Activated CD4-positive, alpha-beta T cell treated with anti-CD3 and anti-CD28 coated beads, Interleukin-2, Interleukin-4, amounts not matched to agents 100 ng/mL and 50 ng/mL, durations not matched to agents 16 hours and 8 hours (primary cell): ENCODE measurements around the gene IMPA2.
"Not testable (repeated sequence)": the region's sequence is repeated elsewhere in the genome, so short reads cannot be mapped to it uniquely, and the experiment has no call there.

Experiments
- DNase-seq: peaks from one replicate; pipeline ENCODE4 v3.0.0-alpha.2; 2020; ENCODE audit warnings: low spot score

Gene IMPA2

DNA sequence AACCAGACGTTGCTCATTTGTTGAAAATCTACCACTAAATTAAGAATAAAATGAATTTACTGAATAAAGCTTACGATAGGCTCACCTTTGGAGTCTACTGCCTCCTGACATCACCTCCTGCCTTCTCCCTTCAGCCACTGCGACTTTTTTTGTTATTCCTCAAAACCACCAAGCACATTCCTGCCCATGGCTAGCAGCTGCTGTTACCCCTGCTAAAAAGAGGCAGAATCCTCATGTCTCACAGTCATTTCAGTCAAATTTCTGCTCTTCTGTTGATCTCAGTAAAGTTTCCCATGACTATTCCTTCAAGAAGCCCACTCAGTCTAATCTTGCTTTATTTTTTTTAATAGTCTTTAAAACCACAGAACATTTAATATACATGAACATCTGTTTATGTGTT lies 71.6 kb downstream of the IMPA2 start:
- DNase-seq, result no peak

GRCh38 chr18:12053289-12053688 lies 72.0 kb downstream of the IMPA2 start:
- DNase-seq, result no peak

GRCh38 chr18:12056034-12056883 lies 75.0 kb downstream of the IMPA2 start:
- no peak for DNase-seq

- DNase-seq, result no peak
Observed at GRCh38 chr18:12056884-12057402, 75.6 kb downstream of the IMPA2 start.

DNA sequence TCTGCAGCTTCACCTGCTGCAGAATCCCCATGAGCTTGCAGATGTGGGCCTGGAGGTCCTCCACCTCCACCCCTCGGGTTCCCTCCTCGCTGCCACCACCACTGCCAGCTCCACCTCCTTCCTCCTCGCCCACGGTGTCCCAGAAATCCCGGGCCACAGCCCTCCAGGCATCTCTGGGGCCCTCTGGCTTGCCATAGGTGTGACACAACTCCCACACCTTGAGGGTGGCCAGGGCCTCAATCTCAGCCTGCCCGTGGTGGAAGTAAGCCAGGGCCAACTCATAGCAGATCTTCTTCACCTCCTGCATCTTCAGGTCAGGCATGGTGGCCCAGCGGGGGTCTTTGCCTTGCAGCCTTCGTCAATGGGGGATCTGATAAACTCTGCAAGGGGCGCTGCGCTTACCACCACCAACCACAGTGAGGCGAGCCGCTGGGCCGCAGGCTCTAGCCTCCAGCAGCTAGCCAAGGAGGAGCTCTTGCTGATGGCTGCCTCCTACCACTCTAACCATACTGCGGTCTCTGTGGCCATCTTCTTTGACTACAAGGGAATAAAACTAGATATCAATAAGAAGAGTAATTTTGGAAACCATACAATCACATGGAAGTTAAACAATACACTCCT lies 76.2 kb downstream of the IMPA2 start:
- no peak for DNase-seq

DNA sequence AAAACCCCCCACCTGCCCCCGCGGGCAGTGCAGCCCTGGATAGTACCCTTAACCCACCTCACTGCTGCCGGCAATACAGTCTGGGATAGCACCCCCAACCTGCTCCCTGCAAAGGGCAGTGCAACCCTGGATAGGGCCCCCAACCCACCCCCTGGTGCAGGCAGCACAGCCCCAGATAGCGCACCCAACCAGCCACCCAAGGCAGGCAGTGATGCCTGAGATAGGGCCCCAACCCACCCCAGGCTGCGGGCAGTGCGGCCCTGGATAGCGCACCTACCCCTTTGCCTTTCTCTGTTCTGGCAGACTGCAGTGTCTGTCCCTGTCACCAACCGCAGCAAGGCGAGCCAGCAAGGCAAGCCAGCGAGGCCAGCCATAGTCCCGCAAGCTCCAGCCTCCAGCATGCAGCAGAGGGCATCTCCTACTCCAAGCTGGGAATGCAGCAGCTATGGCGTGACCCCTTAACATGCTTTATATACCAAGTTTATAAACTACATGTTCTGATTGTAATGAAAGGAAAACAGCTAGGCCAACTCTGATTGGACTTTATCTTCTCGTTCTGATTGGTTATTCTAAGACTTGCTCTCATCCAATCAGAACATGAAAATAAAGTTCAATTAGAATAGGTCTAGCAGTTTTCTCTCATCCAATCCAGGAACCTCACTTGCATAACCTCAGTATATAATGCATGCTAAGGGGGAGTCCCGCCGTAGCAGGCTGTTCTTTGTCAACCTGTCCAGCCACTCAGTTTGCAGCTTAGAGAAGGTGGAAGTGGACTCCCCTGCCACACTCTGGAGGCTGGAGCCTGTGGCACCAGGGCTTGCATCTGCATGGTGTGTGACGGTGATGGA lies 78.3 kb downstream of the IMPA2 start:
- no peak for DNase-seq

- DNase-seq, result no peak
Observed at GRCh38 chr18:12060182-12060870, 79.0 kb downstream of the IMPA2 start.

- no peak for DNase-seq
Observed at GRCh38 chr18:12061685-12062084, 80.4 kb downstream of the IMPA2 start.

- DNase-seq, result no peak
Observed at GRCh38 chr18:12062974-12063373, 81.7 kb downstream of the IMPA2 start.

DNA sequence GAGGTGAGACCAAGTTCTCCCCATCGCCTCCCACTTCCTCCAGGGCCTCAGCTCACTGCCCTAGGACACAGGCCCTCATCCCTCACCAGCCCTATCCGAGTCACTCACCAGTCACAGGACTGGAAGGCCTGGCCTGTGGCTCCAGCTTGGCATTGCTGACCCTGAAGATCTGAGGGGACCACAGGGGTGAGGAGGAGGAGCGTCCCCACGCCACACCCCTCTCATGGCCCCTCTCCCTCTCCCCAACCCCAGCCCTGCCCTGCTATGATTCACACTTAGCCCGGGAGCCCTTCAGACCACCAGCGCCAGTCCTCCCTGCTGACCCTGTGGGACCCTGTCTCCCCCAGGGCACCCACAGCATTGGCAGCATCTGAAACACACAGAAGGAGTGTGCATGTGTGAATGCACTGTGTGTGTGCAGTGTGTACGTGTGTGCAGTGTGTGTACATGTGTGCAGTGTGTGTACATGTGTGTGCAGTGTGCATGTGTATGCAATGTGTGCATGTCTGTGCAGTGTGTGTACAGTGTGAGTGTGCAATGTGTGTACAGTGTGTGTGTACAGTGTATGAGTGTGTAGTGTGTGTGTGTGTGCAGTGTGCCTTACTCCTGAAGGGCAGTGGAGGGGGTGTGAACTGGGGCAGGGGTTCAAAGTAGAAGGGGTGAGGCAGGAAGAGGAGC lies 82.9 kb downstream of the IMPA2 start:
- no peak for DNase-seq

- DNase-seq, result no peak
Observed at GRCh38 chr18:12065397-12065796, 84.1 kb downstream of the IMPA2 start.

DNA sequence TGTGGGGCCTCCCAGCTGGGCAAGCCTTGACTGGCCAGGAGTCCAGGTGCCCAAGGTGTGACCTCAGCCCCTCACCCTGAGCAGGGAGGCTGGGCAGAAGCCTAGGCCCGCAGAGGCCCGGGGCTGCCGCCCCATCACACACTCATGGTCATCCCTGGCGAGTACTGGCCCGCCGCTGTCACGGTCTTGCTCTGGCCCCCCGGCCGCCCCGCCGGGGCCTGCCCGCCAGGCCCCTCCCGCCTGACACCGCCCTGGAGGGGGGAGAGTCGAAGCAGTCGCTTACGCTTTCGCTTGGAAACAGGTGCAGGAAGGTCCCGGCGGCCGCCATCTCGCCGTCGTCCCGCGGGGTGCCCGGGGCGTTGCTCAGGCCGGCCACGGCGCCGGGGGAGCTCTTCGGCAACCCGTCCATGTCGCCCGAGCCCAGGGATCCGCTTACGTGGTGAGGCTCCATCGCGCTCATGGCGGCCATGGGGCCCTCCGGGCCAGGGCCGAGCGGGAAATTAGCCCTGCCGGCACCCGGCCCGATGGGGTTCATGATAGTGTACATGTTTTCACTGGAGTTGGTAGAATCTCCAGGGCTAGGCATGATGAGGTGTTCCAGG lies 85.7 kb downstream of the IMPA2 start:
- no peak for DNase-seq

DNA sequence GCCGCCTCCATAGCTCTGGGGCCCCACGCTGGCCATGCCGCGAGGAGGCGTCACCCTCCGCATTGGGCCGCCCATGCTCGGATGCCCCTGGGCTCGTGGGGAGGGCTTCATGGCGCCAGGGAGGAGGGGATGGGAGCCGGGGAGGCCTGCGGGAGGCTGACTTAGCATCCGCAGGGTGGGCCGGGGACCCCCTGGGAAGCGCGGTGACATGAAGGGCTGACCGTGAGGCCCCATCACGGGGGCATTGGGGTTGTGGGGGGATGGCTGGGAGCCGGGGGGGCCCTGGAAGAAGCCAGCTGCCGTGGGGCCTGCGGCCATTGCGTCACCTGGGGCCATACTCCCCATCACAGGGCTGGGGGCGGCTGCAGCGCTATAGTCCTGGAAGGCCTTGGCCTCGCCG lies 86.4 kb downstream of the IMPA2 start:
- DNase-seq, result no peak

DNA sequence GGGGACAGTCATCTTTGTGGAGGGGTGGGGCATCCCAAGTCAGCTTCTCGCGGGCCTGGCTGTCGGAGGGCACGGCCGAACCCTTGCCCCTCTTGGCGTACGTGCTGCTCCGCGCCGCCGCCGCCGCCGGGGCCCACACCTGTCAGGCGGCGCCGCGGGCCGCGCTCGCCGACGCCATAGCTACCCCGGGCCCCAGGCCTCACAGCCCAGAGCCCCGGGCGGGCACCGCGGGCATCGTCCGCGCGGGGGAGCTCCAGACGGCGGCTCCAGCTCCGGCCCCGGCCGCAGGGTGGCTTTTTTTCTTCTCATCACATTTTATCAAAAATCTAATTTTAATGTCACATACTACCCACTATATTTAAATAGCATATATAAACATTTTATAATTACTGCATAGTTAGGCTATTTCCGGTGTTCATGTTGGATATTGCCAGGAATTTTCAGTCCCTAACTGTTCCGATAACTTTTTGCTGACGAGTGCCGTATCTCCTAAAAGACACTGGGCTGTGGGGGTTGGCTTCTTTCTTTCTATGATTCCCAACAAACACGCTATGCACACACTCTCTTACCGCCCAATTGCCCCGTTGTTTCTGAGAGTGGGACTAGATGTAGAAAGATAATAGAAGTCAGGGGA lies 87.1 kb downstream of the IMPA2 start:
- DNase-seq, result not testable (repeated sequence)

DNA sequence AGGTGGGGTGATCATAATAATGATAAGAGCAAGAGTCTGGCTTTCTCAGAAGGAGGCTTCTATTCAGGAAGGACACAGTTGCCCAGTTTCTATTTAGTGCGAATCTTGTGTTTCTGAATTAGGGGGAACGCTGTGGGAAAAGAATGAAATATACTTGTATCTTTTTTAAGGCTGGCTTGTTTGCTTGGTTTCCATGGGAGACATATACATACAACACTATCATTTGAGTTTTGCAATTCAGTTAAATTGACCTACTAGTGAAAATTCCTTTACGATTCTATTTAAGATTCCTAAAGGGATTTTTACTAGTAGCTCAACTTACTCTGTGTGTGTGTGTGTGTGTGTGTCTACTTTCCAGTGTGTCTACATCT lies 87.6 kb downstream of the IMPA2 start:
- no peak for DNase-seq

DNA sequence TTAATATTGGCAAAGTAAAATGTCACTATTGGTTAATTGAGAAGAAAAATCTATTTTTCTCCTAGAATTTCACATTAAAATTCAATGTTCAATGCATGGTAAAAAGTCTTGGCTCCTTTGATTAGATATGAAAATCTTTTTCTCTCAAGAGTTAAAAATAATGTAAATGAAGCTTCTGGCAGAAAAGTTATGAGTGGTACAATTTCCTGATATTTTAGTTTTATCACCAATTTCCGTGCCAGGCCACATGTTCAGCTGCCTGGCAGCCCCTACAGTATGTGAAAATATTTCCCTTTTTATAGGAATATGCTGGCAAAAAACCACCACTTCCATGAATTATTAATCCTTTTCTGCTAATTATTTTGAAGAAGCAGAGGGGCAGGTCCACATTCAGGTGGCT lies 89.8 kb downstream of the IMPA2 start:
- not testable (repeated sequence) for DNase-seq

DNA sequence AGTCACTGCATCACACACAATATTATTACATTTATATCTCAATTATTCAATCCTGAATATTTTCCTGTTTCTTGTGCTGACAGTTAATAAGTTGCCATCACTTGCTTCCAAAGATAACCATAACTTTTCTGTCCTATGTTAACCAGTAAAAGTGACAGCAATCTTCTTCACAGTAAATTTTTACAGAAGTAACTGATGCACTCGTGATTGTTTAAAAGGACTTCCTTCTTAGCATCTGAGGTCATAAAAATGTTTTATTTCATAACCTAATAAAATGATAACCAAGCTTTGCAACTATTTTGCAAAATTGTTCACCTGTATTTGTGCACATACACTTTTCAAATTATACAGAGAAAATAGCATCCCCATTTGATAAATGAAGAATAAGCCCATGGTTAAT lies 91.7 kb downstream of the IMPA2 start:
- no peak for DNase-seq

DNA sequence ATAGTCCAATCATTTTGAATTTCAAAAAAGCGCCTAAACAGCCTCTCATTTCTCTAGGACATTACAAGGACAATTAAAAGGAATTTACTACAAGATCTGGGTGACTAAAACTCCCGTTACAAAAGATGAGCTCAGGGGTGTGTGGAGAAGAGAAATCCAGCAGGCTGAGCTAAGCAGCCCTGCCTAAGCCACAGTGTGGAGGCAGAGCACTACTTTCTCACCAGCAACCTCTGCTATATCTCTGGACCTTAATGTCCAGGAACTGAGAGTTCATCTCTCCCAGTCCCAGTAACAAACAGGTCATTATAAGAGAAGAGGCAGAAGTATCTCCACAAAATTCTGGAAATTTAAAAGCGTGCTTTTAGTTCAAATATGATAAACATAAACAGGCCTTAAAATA lies 93.4 kb downstream of the IMPA2 start:
- no peak for DNase-seq

- DNase-seq, result no peak
Observed at GRCh38 chr18:12076424-12077140, 95.3 kb downstream of the IMPA2 start.

DNA sequence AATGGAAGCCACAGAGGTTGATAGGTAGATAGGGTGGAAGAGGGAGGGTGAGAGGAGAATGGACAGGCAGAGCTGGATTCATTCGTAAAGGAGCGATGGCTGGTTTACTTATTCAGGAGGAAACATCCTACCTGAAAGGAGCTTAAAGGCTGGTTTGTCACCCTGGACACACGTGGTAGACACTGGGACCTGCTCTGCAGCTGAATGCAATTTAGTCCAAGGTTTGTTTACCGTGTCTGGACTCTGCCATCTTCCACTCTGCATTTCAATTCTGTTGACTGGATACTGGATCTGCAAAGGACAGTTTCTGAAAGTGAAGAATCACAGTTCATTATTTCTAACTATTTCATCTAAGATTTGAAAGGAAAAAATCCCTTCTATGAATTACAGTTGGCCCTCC lies 96.7 kb downstream of the IMPA2 start:
- DNase-seq, result not testable (repeated sequence)
